Mesendoderm (in vitro differentiated cells): Measurements from ENCODE around the gene RHOJ.

ENCODE experiments used
- DNase-seq: peaks from one replicate; pipeline ENCODE4 v3.0.0; 2013
- H2AK5ac ChIP-seq: 2 replicates; pipeline ENCODE4 v1.6.1; 2013; ENCODE audit warnings: low read length, inconsistent platforms
- H2BK120ac ChIP-seq: 2 replicates; pipeline ENCODE4 v1.6.1; 2013; ENCODE audit warnings: low read depth, mild to moderate bottlenecking, low read length, moderate library complexity, mixed read lengths
- H2BK15ac ChIP-seq: replicated peaks from 2 replicates; pipeline ENCODE4 v1.6.1; 2013; ENCODE audit warnings: low read depth, mild to moderate bottlenecking, moderate library complexity
- H2BK5ac ChIP-seq: 2 replicates; pipeline ENCODE4 v1.6.1; 2013; ENCODE audit warnings: low read length, inconsistent platforms
- H3K18ac ChIP-seq: 2 replicates; pipeline ENCODE4 v1.6.1; 2013; ENCODE audit warnings: mild to moderate bottlenecking, low read length, mixed read lengths
- H3K23ac ChIP-seq: one replicate; pipeline ENCODE4 v1.6.1; 2013; ENCODE audit warnings: low read length
- H3K27ac ChIP-seq: 2 replicates; pipeline ENCODE4 v1.5.1; 2013; ENCODE audit warnings: low read depth, mild to moderate bottlenecking, inconsistent platforms, low read length, moderate library complexity
- H3K27me3 ChIP-seq: 2 replicates; pipeline ENCODE4 v1.6.1; 2013; ENCODE audit warnings: low read length, control low read depth, mild to moderate bottlenecking, inconsistent platforms; ENCODE audit not compliant: insufficient read depth, poor library complexity
- H3K36me3 ChIP-seq: 2 replicates; pipeline ENCODE4 v1.6.1; 2013; ENCODE audit warnings: low read length, inconsistent platforms; ENCODE audit not compliant: control insufficient read depth, insufficient read depth
- H3K4ac ChIP-seq: one replicate; pipeline ENCODE4 v1.6.1; 2013; ENCODE audit warnings: low read depth, mild to moderate bottlenecking, low read length, moderate library complexity
- H3K4me1 ChIP-seq: 2 replicates; pipeline ENCODE4 v1.6.1; 2013; ENCODE audit warnings: low read depth, low read length, inconsistent platforms; ENCODE audit not compliant: control insufficient read depth
- H3K4me2 ChIP-seq: 2 replicates; pipeline ENCODE4 v1.6.1; 2013; ENCODE audit warnings: low read length
- H3K4me3 ChIP-seq: 2 replicates; pipeline ENCODE4 v1.5.1; 2013; ENCODE audit warnings: mild to moderate bottlenecking, low read length
- H3K56ac ChIP-seq: one replicate; pipeline ENCODE4 v1.6.1; 2013; ENCODE audit warnings: low read length
- H3K79me1 ChIP-seq: 2 replicates; pipeline ENCODE4 v1.6.1; 2013; ENCODE audit warnings: low read length, inconsistent platforms
- H3K79me2 ChIP-seq: 2 replicates; pipeline ENCODE4 v1.6.1; 2013; ENCODE audit warnings: mild to moderate bottlenecking, low read length; ENCODE audit not compliant: control insufficient read depth, insufficient read depth
- H3K9ac ChIP-seq: 2 replicates; pipeline ENCODE4 v1.6.1; 2013; ENCODE audit warnings: low read length, inconsistent platforms
- H4K5ac ChIP-seq: one replicate; pipeline ENCODE4 v1.6.1; 2013; ENCODE audit warnings: low read length
- H4K8ac ChIP-seq: one replicate; pipeline ENCODE4 v1.6.1; 2013; ENCODE audit warnings: low read depth, mild to moderate bottlenecking, control low read depth, low read length, moderate library complexity
- WGBS: extraction: QIAGEN DNeasy Blood & Tissue Kit; methylation state at CpG from one replicate; pipeline ENCODE4 v1.1.7; 2013; ENCODE audit warnings: low lambda C conversion rate, missing lambda C conversion rate; ENCODE audit not compliant: insufficient coverage; ENCODE audit errors: extremely low coverage; 5-methylcytosine and 5-hydroxymethylcytosine counted together

Gene RHOJ

DNA sequence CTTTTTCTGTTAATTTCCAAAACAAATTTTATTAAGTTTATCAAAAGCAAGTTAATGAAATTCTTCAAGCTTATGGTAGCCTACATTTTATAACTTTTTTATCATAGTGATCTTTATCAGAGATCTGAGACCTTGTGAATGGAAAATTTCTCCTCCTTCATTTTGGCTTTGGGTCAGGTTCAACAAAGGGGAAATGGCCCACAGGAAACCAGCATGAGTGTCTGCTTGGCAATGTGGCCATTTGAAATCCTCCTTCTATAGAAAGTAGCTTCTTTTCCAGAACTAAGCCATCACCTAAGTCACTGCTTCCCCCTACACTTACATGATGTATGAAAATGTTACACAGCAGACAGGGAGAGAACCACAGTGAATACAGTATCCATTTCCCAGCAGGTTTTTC, 1.6 kb downstream of the RHOJ start:
- Histone ChIP-seq H3K18ac (no peak overlapping the region), H3K27me3 (no peaks in the 10 kb centered on the region), H3K4me1 (no peaks in the 10 kb centered on the region), H3K9ac (no peak overlapping the region), H3K23ac (no peak overlapping the region), H2AK5ac (no peak overlapping the region), H3K79me1 (no peaks in the 10 kb centered on the region), H3K4ac (no peak overlapping the region), H4K8ac (no peak overlapping the region), H2BK5ac (no peak overlapping the region), H3K27ac (no peak overlapping the region), H4K5ac (no peak overlapping the region), H3K4me3 (no peak overlapping the region), H3K4me2 (no peak overlapping the region), H2BK120ac (no peak overlapping the region), H3K56ac (no peak overlapping the region), H2BK15ac (no peak overlapping the region), H3K79me2 (no peaks in the 10 kb centered on the region), H3K36me3 (no peaks in the 10 kb centered on the region)
- DNase-seq = no peak

DNA sequence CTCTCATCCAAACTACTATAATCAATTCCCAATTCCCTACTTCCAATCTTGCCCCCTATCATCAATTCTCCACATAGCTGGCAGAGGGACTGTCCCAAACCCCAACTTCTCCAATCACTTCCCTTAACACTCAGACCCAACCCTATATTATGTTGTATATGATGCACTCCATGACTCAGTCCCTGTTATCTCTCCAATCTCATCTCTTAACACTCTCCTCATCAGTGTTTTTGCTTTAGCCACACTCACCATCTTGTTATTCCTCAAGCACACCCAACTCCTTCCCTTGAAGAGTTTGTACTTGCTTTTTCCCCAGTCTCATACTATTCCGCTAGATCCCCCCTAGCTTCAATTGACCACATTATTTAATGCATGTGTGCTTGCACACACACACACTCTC, 4.9 kb downstream of the RHOJ start:
- Histone ChIP-seq H4K5ac (no peak overlapping the region), H3K4me2 (no peak overlapping the region), H2BK5ac (no peak overlapping the region), H3K27me3 (no peaks in the 10 kb centered on the region), H3K79me1 (no peaks in the 10 kb centered on the region), H3K4ac (no peak overlapping the region), H3K23ac (no peak overlapping the region), H3K4me3 (no peak overlapping the region), H3K36me3 (no peaks in the 10 kb centered on the region), H2AK5ac (no peak overlapping the region), H3K9ac (no peak overlapping the region), H4K8ac (no peak overlapping the region), H2BK120ac (no peak overlapping the region), H2BK15ac (no peak overlapping the region), H3K18ac (no peak overlapping the region), H3K56ac (no peak overlapping the region), H3K27ac (no peak overlapping the region), H3K4me1 (no peaks in the 10 kb centered on the region), H3K79me2 (no peaks in the 10 kb centered on the region)
- no CpG with 5 or more reads among the region's 1 CpG for WGBS
- no peak for DNase-seq

DNA sequence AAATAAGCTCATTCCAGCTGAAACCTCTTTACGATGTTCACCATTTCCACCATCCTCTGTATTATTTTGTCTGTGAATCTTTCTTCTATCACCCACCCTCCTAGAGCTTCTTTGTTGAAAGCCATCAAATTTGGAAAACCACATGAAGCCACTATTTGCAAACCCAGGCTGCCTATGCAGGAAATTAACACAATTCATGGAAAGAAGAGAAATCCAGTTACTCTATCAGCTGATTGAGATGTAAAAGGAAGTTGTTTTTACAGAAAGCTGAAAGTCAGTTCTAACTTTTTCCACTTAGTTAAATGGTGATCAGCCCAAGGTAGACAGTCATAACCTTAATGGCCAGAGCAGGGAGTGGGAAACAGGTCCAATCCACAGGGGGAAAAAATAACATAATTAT, 6.6 kb downstream of the RHOJ start:
- WGBS = no CpG with 5 or more reads among the region's 1 CpG
- Histone ChIP-seq H3K9ac (no peak overlapping the region), H4K8ac (no peak overlapping the region), H3K27ac (no peak overlapping the region), H3K4ac (no peak overlapping the region), H2BK120ac (no peak overlapping the region), H2BK5ac (no peak overlapping the region), H3K79me1 (no peaks in the 10 kb centered on the region), H3K4me2 (no peak overlapping the region), H3K27me3 (no peaks in the 10 kb centered on the region), H2AK5ac (no peak overlapping the region), H4K5ac (no peak overlapping the region), H3K79me2 (no peaks in the 10 kb centered on the region), H3K18ac (no peak overlapping the region), H2BK15ac (no peak overlapping the region), H3K36me3 (no peaks in the 10 kb centered on the region), H3K56ac (no peak overlapping the region), H3K23ac (no peak overlapping the region), H3K4me3 (no peak overlapping the region), H3K4me1 (no peaks in the 10 kb centered on the region)
- DNase-seq = no peak

DNA sequence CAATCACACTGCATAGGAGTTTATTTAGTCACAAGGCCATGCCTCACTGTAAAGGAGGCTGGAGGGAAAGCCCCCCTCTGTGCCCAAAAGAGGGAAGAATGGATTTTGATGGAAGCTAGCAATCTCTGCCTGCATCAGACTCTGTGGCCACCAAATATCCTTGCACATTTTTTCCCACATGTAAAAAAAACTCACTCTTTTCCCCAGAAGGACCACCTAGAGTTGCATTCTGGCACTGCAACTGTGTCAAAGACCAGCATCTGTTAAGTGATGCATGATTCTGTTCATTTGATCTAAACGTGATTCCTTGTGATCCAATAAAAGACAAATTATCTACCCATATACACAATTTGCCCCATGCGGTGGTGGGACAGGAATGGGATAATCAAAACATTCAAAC, 8.0 kb downstream of the RHOJ start:
- Histone ChIP-seq H2BK15ac (no peak overlapping the region), H3K23ac (no peak overlapping the region), H3K4me1 (no peaks in the 10 kb centered on the region), H2BK5ac (no peak overlapping the region), H2AK5ac (no peak overlapping the region), H3K36me3 (no peaks in the 10 kb centered on the region), H3K4ac (no peak overlapping the region), H3K4me2 (no peak overlapping the region), H3K18ac (no peak overlapping the region), H3K56ac (no peak overlapping the region), H3K9ac (no peak overlapping the region), H3K79me2 (no peaks in the 10 kb centered on the region), H4K8ac (no peak overlapping the region), H3K27me3 (no peaks in the 10 kb centered on the region), H4K5ac (no peak overlapping the region), H2BK120ac (no peak overlapping the region), H3K27ac (no peak overlapping the region), H3K4me3 (no peak overlapping the region), H3K79me1 (no peaks in the 10 kb centered on the region)
- no CpG with 5 or more reads among the region's 2 CpGs for WGBS
- no peak for DNase-seq

DNA sequence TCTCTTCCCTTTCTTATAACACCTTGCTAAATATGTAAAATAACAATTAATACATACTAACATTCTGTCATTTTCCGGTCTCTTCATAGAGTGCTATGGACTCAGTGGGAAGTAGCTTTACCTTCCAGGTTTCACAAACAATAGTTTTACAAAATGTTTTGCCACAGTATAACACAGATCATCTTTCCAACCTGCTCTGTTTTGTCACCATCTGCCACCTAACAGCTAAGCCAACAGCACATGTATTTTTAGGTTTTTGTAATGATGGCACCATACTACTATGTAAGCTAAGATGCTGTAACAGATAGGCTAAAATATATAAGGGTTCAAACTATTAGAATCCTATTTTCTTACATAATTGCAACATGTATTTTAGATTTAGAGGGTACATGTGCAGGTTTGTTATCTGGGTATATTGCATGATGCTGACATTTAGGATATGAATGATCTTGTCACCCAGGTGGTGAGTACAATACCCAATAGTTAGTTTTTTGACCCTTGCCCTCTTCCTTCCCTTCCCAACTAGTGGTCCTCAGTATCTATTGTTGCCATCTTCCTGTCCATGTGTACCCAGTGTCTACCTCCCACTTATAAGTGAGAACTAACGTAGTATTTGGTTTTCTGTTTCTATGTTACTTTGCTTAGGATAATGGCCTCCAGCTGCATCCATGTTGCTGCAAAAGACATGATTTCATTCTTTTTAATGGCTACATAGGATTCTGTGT, 8.7 kb downstream of the RHOJ start:
- no CpG with 5 or more reads among the region's 2 CpGs for WGBS
- Histone ChIP-seq H4K5ac (no peak overlapping the region), H3K4me2 (no peak overlapping the region), H2BK5ac (no peak overlapping the region), H2BK120ac (no peak overlapping the region), H3K27me3 (no peaks in the 10 kb centered on the region), H3K9ac (no peak overlapping the region), H3K4ac (no peak overlapping the region), H3K4me3 (no peak overlapping the region), H2AK5ac (no peak overlapping the region), H3K79me2 (no peaks in the 10 kb centered on the region), H3K79me1 (no peaks in the 10 kb centered on the region), H3K4me1 (no peaks in the 10 kb centered on the region), H3K18ac (no peak overlapping the region), H3K23ac (no peak overlapping the region), H2BK15ac (no peak overlapping the region), H3K27ac (no peak overlapping the region), H3K36me3 (no peaks in the 10 kb centered on the region), H4K8ac (no peak overlapping the region), H3K56ac (no peak overlapping the region)
- DNase-seq = no peak
